K562 (cell line): ENCODE results near the gene DOP1B. TPM values are rescaled to one million over a fixed set of nuclear protein-coding genes. Genes with fewer than 3 reads are reported as not detected.

Experiments
- ATAC-seq: fragments of 200-7000 bp; cut with Tn5 transposase; 3 replicates; pipeline ENCODE4 v1.9.1; 2020; ENCODE audit warnings: moderate library complexity
- BruUV-seq: library from RNA; stranded (reverse); fragments of 400-500 nt; replicated peaks from 2 replicates; lab custom pipeline; 2021; lab: Mats Ljungman, UMichigan
- CTCF ChIA-PET: fragments of 300-600 bp; formaldehyde crosslinking; extraction: SDS; loops from one replicate; lab custom pipeline; 2021; ENCODE audit warnings: low intra/inter-chr PET ratio; lab: Yijun Ruan, JAX
- POLR2A ChIA-PET: fragments of 300-600, 350-650 bp; sonication (Branson Sonifier 250); formaldehyde crosslinking; extraction: SDS; loops from one replicate; lab custom pipeline; 2021; ENCODE audit warnings: antibody characterized with exemption, inconsistent platforms; lab: Yijun Ruan, JAX
- DNase-seq, 4 experiments: peaks; one replicate each; pipeline versions ENCODE4 v3.0.0 to v3.0.0-alpha.2; 2011 to 2018; ENCODE audit warnings: low spot score in 3 of 4, mixed read lengths in 3 of 4; ENCODE audit errors: extremely low read depth in 1 of 4
- FAIRE-seq: peaks from 2 replicates; lab custom pipeline; 2011; peaks lifted over from hg19 to GRCh38; lab: Jason Lieb, UNC
- H2AFZ ChIP-seq: 2 replicates; pipeline ENCODE4 v1.6.0; 2011; ENCODE audit warnings: low read depth, low read length, control low read depth, inconsistent platforms
- H3K27ac ChIP-seq: fragments of 200-600 bp; 3 replicates; pipeline ENCODE4 v1.8.0; 2011; ENCODE audit warnings: low read depth, mild to moderate bottlenecking, control low read depth, inconsistent platforms, low read length, moderate library complexity, mixed read lengths; ENCODE audit errors: extremely low read depth
- H3K27me3 ChIP-seq, 2 experiments: fragments of 300-600 bp in 1 of 2; 2 replicates in 1 of 2; 3 replicates in 1 of 2; pipeline versions ENCODE4 v1.6.0 to v1.8.0; 2011; ENCODE audit warnings: inconsistent platforms in 2 of 2, low read length in 2 of 2, mild to moderate bottlenecking in 1 of 2, mixed read lengths in 1 of 2, moderate library complexity in 1 of 2; ENCODE audit not compliant: control insufficient read depth in 2 of 2, insufficient read depth in 2 of 2
- H3K36me3 ChIP-seq: fragments of 300-600 bp; 3 replicates; pipeline ENCODE4 v1.8.0; 2011; ENCODE audit warnings: mild to moderate bottlenecking, low read length, inconsistent platforms; ENCODE audit not compliant: control insufficient read depth, insufficient read depth
- H3K4me1 ChIP-seq, 2 experiments: fragments of 200-600 bp in 1 of 2; replicated peaks in 1 of 2; 2 replicates in 1 of 2; 3 replicates in 1 of 2; pipeline versions ENCODE4 v1.5.1 to v1.8.0; 2011; ENCODE audit warnings: inconsistent platforms in 2 of 2, low read length in 2 of 2, mild to moderate bottlenecking in 1 of 2, mixed read lengths in 1 of 2, moderate library complexity in 1 of 2; ENCODE audit not compliant: control insufficient read depth in 2 of 2, insufficient read depth in 2 of 2
- H3K4me2 ChIP-seq: 2 replicates; pipeline ENCODE4 v1.6.1; 2011; ENCODE audit warnings: low read length, control low read depth, inconsistent platforms, mixed read lengths; ENCODE audit not compliant: insufficient read depth
- H3K4me3 ChIP-seq: fragments of 200-600 bp; sonication (generic), shearing (Covaris generic); 2 replicates; pipeline ENCODE4 v1.5.1; 2016; ENCODE audit warnings: control low read depth, inconsistent platforms
- H3K79me2 ChIP-seq: fragments of 200-600 bp; 3 replicates; pipeline ENCODE4 v1.8.0; 2011; ENCODE audit warnings: low read length, inconsistent platforms; ENCODE audit not compliant: control insufficient read depth, insufficient read depth
- H3K9ac ChIP-seq, 2 experiments: 2 replicates each; pipeline versions ENCODE4 v1.6.0 to v1.6.1; 2011; ENCODE audit warnings: low read depth in 2 of 2, low read length in 2 of 2, control low read depth in 1 of 2, inconsistent platforms in 1 of 2, mild to moderate bottlenecking in 1 of 2, mixed read lengths in 1 of 2; ENCODE audit not compliant: insufficient read depth in 1 of 2
- H3K9me1 ChIP-seq: one replicate; pipeline ENCODE4 v1.6.0; 2011; ENCODE audit warnings: inconsistent platforms, mild to moderate bottlenecking, low read length, moderate library complexity; ENCODE audit not compliant: control insufficient read depth, insufficient read depth
- H3K9me3 ChIP-seq: replicated peaks from 2 replicates; pipeline ENCODE4 v1.5.1; 2011; ENCODE audit warnings: low read depth, low read length, inconsistent platforms; ENCODE audit not compliant: control insufficient read depth, insufficient read depth
- H4K20me1 ChIP-seq: replicated peaks from 2 replicates; pipeline ENCODE4 v1.6.1; 2011; ENCODE audit warnings: low read length, inconsistent platforms, mixed read lengths; ENCODE audit not compliant: control insufficient read depth, insufficient read depth
- WGBS: fragments of 100-300 bp; shearing (Covaris generic); methylation state at CpG from one replicate; pipeline ENCODE4 v1.1.6; 2016; ENCODE audit warnings: low coverage, mixed read lengths; ENCODE audit not compliant: insufficient coverage; ENCODE audit errors: missing lambda C conversion rate; 5-methylcytosine and 5-hydroxymethylcytosine counted together
- in situ Hi-C: fragments of 300-500 bp; cut with MboI; formaldehyde crosslinking; loops from 4 replicates; pipeline ENCODE4 v1.15.0; 2018; ENCODE audit warnings: inconsistent platforms, mixed read lengths
- intact Hi-C: fragments of 100-400 bp; cut with micrococcal nuclease; formaldehyde crosslinking; loops from 2 replicates; pipeline ENCODE4 v1.14.2; 2022
- polyA plus RNA-seq, 8 experiments: library from polyadenylated mRNA; depleted of rRNA in 4 of 8; stranded (reverse) in 5 of 8; unstranded in 3 of 8; fragments of >200 nt; fragmentation: Nextera tagmentation in 2 of 8; fragmentation: Illumina TruSeq in 1 of 8; extraction: Ambion mirVana in 2 of 8; extraction: Trizol in 1 of 8; gene quantifications; 2 replicates each; pipeline versions ENCODE4 v1.2.1 to v1.2.3, GENCODE V29; 2011 to 2014; ENCODE audit warnings: inconsistent platforms in 1 of 8, missing spikeins in 1 of 8
- total RNA-seq, 7 experiments: library from RNA; depleted of rRNA in 6 of 7; stranded (reverse); fragments of >200 nt in 6 of 7; fragmentation: Illumina TruSeq in 2 of 7; extraction: Trizol in 2 of 7; gene quantifications; 2 replicates each; pipeline versions ENCODE4 v1.2.1 to v1.2.3, GENCODE V29; 2011 to 2021; ENCODE audit warnings: low replicate concordance in 1 of 7
- TF ChIP-seq, protein P1 (sequence below): sonication (generic); formaldehyde crosslinking; IDR thresholded peaks from 2 replicates; pipeline ENCODE4 v1.8.1; 2023; ENCODE audit warnings: mild to moderate bottlenecking, missing genetic modification reagents
- TF ChIP-seq, protein P2 (sequence below): sonication (generic); formaldehyde crosslinking; IDR thresholded peaks from 2 replicates; pipeline ENCODE4 v1.8.0; 2022; ENCODE audit warnings: mild to moderate bottlenecking, low read depth, missing genetic modification reagents

Gene DOP1B
- total and polyA plus RNA-seq, 9 of the 15 experiments (the other 6 are each of a cell fraction or from before 2014, with no cell fraction given) = 0.04 to 2.2 (median 0.68) TPM

DNA sequence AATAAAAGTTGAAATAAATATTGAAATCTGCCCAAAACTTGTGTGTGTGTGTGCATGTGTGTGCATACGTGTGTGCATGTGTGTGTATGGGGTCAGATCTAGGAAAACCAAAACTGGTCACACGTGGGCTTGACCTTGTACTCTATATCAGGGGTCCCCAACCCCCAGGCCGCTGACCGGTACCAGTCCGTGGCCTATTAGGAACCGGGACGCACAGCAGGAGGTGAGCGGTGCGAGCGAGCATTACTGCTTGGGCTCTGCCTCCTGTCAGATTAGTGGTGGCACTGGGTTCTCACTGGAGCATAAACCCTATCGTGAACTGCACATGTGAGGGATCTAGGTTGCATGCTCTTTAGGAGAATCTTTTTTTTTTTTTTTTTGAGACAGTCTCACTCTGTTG, 8.7 kb downstream of the DOP1B start:
- no peak for ATAC-seq
- POLR2A ChIA-PET = no interaction called here
- TF ChIP-seq, protein P1, sequence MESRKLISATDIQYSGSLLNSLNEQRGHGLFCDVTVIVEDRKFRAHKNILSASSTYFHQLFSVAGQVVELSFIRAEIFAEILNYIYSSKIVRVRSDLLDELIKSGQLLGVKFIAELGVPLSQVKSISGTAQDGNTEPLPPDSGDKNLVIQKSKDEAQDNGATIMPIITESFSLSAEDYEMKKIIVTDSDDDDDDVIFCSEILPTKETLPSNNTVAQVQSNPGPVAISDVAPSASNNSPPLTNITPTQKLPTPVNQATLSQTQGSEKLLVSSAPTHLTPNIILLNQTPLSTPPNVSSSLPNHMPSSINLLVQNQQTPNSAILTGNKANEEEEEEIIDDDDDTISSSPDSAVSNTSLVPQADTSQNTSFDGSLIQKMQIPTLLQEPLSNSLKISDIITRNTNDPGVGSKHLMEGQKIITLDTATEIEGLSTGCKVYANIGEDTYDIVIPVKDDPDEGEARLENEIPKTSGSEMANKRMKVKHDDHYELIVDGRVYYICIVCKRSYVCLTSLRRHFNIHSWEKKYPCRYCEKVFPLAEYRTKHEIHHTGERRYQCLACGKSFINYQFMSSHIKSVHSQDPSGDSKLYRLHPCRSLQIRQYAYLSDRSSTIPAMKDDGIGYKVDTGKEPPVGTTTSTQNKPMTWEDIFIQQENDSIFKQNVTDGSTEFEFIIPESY (CRISPR knock-in tag) = 0 out of 2 replicates have a peak, but pooled peaks have one; percentile 39
- TF ChIP-seq, protein P2, sequence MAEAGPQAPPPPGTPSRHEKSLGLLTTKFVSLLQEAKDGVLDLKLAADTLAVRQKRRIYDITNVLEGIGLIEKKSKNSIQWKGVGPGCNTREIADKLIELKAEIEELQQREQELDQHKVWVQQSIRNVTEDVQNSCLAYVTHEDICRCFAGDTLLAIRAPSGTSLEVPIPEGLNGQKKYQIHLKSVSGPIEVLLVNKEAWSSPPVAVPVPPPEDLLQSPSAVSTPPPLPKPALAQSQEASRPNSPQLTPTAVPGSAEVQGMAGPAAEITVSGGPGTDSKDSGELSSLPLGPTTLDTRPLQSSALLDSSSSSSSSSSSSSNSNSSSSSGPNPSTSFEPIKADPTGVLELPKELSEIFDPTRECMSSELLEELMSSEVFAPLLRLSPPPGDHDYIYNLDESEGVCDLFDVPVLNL = no peak

More for the DNA sequence above, 8.7 kb downstream of the DOP1B start:
- intact Hi-C loops (no loop called here), in situ Hi-C loops (no loop called here)
- CTCF ChIA-PET = no interaction called here
- H3K36me3 ChIP-seq = no peaks in the 10 kb centered on the region
- no peaks in the 10 kb centered on the region for H4K20me1 ChIP-seq
- H3K27ac ChIP-seq = no peak overlapping the region
- no peak for DNase-seq
- H3K27me3 ChIP-seq = peaks cover 3 to 34% of the 10 kb centered on the region in 2 experiments; a peak in 4 of 5 replicates
- H3K9ac ChIP-seq = no peak overlapping the region
- WGBS = 37% methylated on average over 11 of the region's 11 CpGs
- no peaks in the 10 kb centered on the region for H3K9me3 ChIP-seq
- no peak overlapping the region for H3K4me3 ChIP-seq
- H3K9me1 ChIP-seq = no peaks in the 10 kb centered on the region
- no peak overlapping the region for H2AFZ ChIP-seq
- H3K4me1 ChIP-seq = peaks cover 0 to 3% of the 10 kb centered on the region in 2 experiments; a peak in 3 of 5 replicates
- BruUV-seq = no TSS peak
- H3K4me2 ChIP-seq = no peak overlapping the region
- H3K79me2 ChIP-seq = no peaks in the 10 kb centered on the region
- FAIRE-seq = no peak
